ENCODE results near the gene CDK4. TPM values are rescaled to one million over a fixed set of nuclear protein-coding genes. Genes with fewer than 3 reads are reported as not detected.

Gene CDK4
- total and polyA plus RNA-seq, 2 of the 13 experiments (the other 11 are each of a cell fraction or from before 2014, with no cell fraction given): 191 to 209 TPM

DNA sequence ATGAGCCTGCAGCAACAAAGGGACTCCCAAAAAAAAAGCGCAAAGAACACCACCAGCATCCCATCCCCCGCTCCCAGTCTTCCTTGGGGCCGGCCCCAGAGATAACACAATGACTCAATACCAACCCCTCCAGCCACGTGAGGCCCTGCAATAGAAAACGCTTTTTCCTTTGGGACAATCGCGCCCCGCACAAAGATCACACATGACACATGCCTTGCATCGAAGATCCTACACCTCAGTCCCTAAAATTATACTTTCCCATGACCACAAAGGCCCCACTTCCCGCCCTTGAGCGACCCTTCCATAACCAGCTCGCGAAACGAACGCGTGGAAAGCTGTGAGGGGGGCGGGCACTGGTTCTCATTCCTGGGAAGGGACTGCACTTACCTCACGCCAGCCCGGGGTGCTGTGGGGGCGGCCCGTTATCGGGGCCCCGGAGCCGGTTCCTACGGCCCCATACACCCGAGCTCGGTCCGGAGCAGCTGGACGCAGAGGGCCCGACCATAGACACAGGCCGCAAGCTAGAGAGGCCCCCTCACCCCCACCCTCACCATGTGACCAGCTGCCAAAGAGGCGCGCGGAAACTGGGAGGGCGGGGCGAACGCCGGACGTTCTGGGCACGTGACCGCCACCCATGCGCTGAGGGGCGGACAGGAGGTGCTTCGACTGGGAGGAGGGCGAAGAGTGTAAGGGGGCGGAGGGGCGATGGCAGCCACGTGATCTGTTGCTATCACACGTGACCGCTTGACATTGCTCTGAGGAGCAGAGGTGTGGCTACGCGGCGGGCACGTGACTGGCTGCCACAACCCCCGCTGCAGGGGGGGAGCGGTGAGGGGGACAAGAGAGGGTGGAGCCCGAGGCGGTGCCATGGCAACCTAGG, at the start of gene CDK4 (continued):
- TF ChIP-seq ZHX1 (CRISPR knock-in tag; IDR thresholded peaks at IDR 0.05; ENCODE audit: low read depth) (peak; percentile 93), ZNF180 (CRISPR knock-in tag; IDR thresholded peaks at IDR 0.05; ENCODE audit: borderline replicate concordance, low read depth) (0 out of 2 replicates have a peak, but pooled peaks have one; percentile 73), ZNF333 (CRISPR knock-in tag; IDR thresholded peaks at IDR 0.05; ENCODE audit: borderline replicate concordance) (peak; percentile 42; the same call in 1 of the 2 replicates), PLRG1 (conservative IDR thresholded peaks at IDR 0.05) (no peak), ZNF235 (CRISPR knock-in tag; IDR thresholded peaks at IDR 0.05; ENCODE audit: borderline replicate concordance) (peak; percentile 59; the same call in 1 of the 2 replicates), SMARCE1 (IDR thresholded peaks at IDR 0.05; ENCODE audit: borderline replicate concordance) (no peak), NFE2L2 (IDR thresholded peaks at IDR 0.05; ENCODE audit: low read length) (no peak), KDM1A (CRISPR knock-in tag; IDR thresholded peaks at IDR 0.05) (no peak), ZMYM3 (CRISPR knock-in tag; IDR thresholded peaks at IDR 0.05) (no peak), IKZF1 (IDR thresholded peaks at IDR 0.05) (no peak), RCOR2 (CRISPR knock-in tag; IDR thresholded peaks at IDR 0.05) (peak; percentile 45; the same call in 1 of the 2 replicates), ZNF720 (CRISPR knock-in tag; IDR thresholded peaks at IDR 0.05) (no peak), ZNF275 (CRISPR knock-in tag; IDR thresholded peaks at IDR 0.05; ENCODE audit: borderline replicate concordance) (peak; percentile 11; the same call in 1 of the 2 replicates), ZNF138 (CRISPR knock-in tag; IDR thresholded peaks at IDR 0.05; ENCODE audit: low read depth) (0 out of 2 replicates have a peak, but pooled peaks have one; percentile 80), NR2F2 (IDR thresholded peaks at IDR 0.05; ENCODE audit: borderline replicate concordance, low read depth) (no peak), EZH2 (conservative IDR thresholded peaks at IDR 0.05; ENCODE audit: low read depth, low read length) (no peak), ZNF878 (CRISPR knock-in tag; IDR thresholded peaks at IDR 0.05) (peak; percentile 5; the same call in 1 of the 2 replicates), ZNF446 (CRISPR knock-in tag; IDR thresholded peaks at IDR 0.05) (0 out of 2 replicates have a peak, but pooled peaks have one; percentile 78), PBX3 (CRISPR knock-in tag; IDR thresholded peaks at IDR 0.05; ENCODE audit: borderline replicate concordance) (peak; percentile 50; the same call in 1 of the 2 replicates), POLR2G (IDR thresholded peaks at IDR 0.05; ENCODE audit: low read depth, low read length) (peak; percentile 88), ZNF451 (CRISPR knock-in tag; IDR thresholded peaks at IDR 0.05) (peak; percentile 82), E2F2 (CRISPR knock-in tag; IDR thresholded peaks at IDR 0.05; ENCODE audit: borderline replicate concordance) (no peak; the same call in 1 of the 2 replicates)
